ELR (cell line): ENCODE data around the gene CTNND2.
A peak's percentile ranks its signal among the peaks of the same experiment; 100 is the strongest.
"Not testable (repeated sequence)": the region's sequence is repeated elsewhere in the genome, so short reads cannot be mapped to it uniquely, and the experiment has no call there.

Experiments used
- DNase-seq: peaks from one replicate; pipeline ENCODE4 v3.0.0-alpha.2; 2015; ENCODE audit warnings: low read depth

The CTNND2 gene

GRCh38 chr5:11082404-11082945 lies 821.8 kb downstream of the CTNND2 start:
- DNase-seq = no peak

GRCh38 chr5:11076945-11077613 lies 827.2 kb downstream of the CTNND2 start:
- DNase-seq = no peak

- DNase-seq = peak; percentile 9
Observed at GRCh38 chr5:11075035-11075805, 829.0 kb downstream of the CTNND2 start.

GRCh38 chr5:11072568-11072967 lies 831.7 kb downstream of the CTNND2 start:
- DNase-seq = no peak

- no peak for DNase-seq
Observed at GRCh38 chr5:11072076-11072475, 832.2 kb downstream of the CTNND2 start.

GRCh38 chr5:11069041-11069440 lies 835.2 kb downstream of the CTNND2 start:
- peak; percentile 20 for DNase-seq

GRCh38 chr5:11065723-11066122 lies 838.5 kb downstream of the CTNND2 start:
- DNase-seq = not testable (repeated sequence)

- no peak for DNase-seq
Observed at GRCh38 chr5:11064763-11065450, 839.3 kb downstream of the CTNND2 start.

- DNase-seq = peak; percentile 2
Observed at GRCh38 chr5:11062397-11062796, 841.8 kb downstream of the CTNND2 start.

- no peak for DNase-seq
Observed at GRCh38 chr5:11056560-11056959, 847.7 kb downstream of the CTNND2 start.

GRCh38 chr5:11054014-11054413 lies 850.2 kb downstream of the CTNND2 start:
- DNase-seq = no peak

- DNase-seq = no peak
Observed at GRCh38 chr5:11052871-11053270, 851.4 kb downstream of the CTNND2 start.

- DNase-seq = peak; percentile 43
Observed at GRCh38 chr5:11050596-11051304, 853.5 kb downstream of the CTNND2 start.

GRCh38 chr5:11048760-11049159 lies 855.5 kb downstream of the CTNND2 start:
- DNase-seq = peak; percentile 10

- DNase-seq = no peak
Observed at GRCh38 chr5:11047625-11048024, 856.6 kb downstream of the CTNND2 start.

GRCh38 chr5:11047030-11047429 lies 857.2 kb downstream of the CTNND2 start:
- DNase-seq = peak; percentile 19

- peak; percentile 26 for DNase-seq
Observed at GRCh38 chr5:11046160-11046559, 858.1 kb downstream of the CTNND2 start.

- DNase-seq = no peak
Observed at GRCh38 chr5:11045411-11045810, 858.8 kb downstream of the CTNND2 start.

- no peak for DNase-seq
Observed at GRCh38 chr5:11044581-11044980, 859.7 kb downstream of the CTNND2 start.

- DNase-seq = no peak
Observed at GRCh38 chr5:11043881-11044280, 860.4 kb downstream of the CTNND2 start.

GRCh38 chr5:11040345-11040744 lies 863.9 kb downstream of the CTNND2 start:
- DNase-seq = no peak

- DNase-seq = no peak
Observed at GRCh38 chr5:11038772-11039171, 865.5 kb downstream of the CTNND2 start.
